GM21825 (cell line): ENCODE data around the gene TNFRSF12A.

Source experiments
- ATAC-seq: cut with Tn5 transposase; IDR thresholded peaks from one replicate; pipeline ENCODE4 v1.9.1; 2021; ENCODE audit warnings: mild to moderate bottlenecking, moderate library complexity; ENCODE audit not compliant: unreplicated experiment

Gene TNFRSF12A

DNA sequence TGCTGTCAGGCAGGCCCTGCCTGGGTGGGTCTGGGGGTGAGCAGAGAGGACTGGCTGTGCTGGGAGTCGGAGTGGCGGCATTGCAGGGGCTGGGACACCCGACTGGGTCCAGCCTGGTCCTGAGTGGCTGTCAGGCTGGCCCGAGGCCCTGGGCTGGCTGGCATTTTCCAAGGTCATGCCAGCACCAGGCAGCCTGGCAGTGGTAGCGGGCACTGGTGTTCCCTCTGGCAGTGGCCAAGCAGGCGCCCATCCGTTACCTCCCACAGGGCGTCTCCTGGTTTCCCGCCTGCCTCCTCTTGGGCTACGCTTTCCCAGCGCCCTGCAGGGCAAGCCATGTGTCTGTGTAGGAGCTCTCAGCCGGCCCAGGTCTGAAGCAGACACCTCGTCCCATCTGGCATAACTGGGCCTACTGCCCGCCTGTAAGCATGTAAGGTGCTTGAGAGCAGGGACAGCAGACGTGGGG lies 34.2 kb upstream of the TNFRSF12A start:
- no peak for ATAC-seq

- ATAC-seq, result no peak
Observed at GRCh38 chr16:2986623-2987188, 33.5 kb upstream of the TNFRSF12A start.

GRCh38 chr16:2987286-2987685 lies 32.9 kb upstream of the TNFRSF12A start:
- ATAC-seq, result no peak

- no peak for ATAC-seq
Observed at GRCh38 chr16:2987833-2988232, 32.3 kb upstream of the TNFRSF12A start.

- no peak for ATAC-seq
Observed at GRCh38 chr16:2988590-2989099, 31.5 kb upstream of the TNFRSF12A start.

DNA sequence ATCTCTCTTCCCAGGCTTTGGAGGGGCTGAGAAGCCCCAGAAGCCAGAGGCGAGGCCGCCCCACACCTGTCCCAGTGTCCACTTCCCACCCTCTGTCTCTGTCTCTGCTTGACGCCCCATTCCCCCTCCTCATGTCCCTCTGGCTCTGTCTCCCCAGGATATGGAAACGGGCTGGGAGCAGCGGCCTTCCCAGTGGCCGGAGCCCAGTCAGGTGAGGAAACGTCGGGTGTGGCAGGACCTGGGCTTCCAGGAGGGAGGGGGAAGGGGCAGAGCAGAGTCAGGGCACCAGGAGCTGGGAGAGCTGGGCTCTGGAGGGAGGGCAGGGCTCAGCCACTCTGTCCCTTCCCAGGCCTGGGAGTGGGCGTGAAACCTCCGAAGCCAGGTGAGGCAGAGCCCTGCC lies 29.3 kb upstream of the TNFRSF12A start:
- ATAC-seq, result no peak

DNA sequence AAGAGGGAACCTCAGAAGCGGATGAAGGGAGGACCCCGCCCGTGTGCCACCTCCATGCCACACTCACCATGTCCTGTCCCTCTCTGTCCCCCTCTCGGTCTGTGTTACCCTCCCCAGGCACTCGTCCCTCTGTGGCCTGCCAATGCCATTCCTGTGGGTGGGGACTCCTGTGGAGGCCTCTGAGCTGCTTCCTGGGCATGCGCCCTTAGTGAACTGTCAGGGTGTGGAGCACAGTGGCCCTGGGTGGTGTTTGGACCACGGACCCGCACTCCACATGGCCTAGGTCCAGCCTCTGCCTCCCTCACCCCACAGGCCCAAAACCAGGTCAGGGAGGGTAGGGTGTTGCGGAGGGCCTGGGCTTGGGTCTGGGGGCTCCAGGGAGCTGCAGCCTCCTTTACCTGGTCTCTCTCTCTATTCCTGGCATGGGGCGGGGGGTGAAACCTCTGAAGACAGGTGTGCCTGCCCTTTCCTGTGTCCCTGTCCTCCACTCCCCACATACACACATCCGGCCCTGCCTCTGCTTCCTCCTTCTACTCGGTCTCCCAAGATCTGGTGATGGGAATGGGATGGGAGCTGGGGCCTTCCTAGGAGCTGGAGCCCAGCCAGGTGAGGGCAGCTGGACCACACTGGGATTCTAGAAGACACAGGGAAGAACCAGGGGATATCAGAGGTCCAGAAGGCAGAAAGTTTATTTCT lies 28.5 kb upstream of the TNFRSF12A start:
- no peak for ATAC-seq

DNA sequence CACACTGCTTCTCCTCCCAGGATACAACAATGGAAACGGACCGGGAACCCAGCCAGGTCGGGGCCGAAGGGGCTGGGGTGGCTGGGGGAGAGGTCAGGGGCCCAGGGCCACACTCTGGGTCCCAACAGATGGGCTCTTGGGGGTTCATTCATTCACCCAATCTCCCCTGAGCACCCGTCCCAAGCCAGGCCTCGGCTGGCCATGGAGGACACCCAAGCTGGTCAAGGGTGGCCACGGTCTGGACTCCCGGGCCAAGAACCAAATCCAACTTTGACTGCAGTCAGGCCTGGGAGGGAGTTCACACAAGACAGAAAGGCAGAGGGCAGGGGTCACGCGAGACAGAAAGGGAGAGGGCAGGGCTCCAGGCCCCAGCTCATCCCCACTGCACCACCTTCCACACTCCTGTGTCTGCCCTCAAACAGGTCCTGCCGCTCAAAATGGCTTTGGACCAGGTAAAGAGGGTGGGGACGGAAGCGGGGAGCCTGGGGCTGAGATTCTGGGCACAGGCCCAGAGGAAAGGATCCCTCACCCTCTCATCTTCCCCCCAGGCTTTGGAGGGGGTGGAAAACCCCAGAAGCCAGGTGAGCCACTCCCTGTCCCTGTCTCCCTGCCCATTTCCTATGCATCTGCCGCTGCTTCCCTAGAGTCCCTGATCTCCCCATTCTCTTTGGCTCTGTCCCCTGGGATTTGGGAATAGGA lies 27.6 kb upstream of the TNFRSF12A start:
- ATAC-seq, result no peak

DNA sequence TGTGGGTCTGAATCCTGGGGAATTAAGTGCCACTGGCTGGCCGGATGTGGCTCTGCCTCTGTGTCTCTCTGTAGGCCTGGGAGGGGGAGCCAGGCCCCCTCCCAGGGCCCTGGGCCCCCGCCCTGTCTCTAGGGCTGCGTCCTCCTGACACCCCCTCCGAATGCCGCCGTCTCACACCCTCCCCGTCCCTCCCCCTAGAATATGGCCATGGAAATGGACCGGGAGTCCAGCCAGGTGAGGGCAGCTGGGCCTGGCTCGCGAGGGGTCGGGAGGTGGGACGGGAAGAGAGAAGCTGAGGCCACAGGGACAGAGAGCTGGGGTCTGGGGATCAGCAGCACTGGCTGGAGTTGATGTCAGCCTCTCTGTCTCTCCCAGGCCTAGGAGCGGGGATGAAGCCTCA lies 23.9 kb upstream of the TNFRSF12A start:
- ATAC-seq, result no peak

- ATAC-seq, result no peak
Observed at GRCh38 chr16:2999929-3000328, 20.2 kb upstream of the TNFRSF12A start.

DNA sequence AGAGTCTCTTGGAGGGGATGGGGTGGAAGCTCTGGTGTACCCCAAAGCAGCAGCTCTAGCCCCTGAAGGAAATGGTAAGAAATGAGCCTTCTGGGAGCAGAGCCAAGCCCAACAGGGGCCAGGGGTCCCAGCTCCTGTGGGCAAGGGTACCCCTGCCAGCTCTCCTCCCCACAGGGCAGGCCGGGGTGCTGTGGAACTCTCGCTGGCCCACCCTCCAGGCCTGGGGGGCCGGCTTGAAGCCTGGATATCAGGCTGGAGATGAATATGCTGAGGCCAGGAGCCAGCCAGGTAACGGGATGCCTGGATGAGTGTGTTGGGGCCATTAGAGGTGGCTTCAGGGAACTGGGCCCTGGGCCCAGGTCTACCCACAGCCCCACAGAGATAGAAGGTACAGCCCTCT lies 19.6 kb upstream of the TNFRSF12A start:
- no peak for ATAC-seq

GRCh38 chr16:3001316-3001715 lies 18.9 kb upstream of the TNFRSF12A start:
- ATAC-seq, result no peak

GRCh38 chr16:3003582-3004270 lies 16.4 kb upstream of the TNFRSF12A start:
- ATAC-seq, result peak; percentile 93

DNA sequence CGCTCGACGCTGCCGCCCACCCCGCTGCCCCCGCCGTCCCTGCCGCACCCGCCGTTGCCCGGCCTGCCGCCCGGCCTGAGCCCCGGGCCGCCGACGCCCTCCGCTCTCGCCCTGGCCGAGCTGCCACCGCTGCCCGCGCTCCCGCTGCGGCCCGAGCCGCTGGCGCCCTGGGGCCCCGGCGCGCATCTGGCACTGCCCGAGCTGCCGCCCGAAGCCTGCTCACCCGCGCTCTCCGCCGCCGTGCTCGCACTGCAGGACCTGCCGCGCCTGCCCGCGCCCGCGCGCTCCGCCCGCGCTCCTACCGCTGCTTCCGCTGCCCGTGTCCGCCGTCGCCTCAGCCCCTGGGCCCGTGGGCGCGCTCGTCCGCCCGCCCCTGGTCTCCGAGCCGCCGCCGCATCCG lies 15.8 kb upstream of the TNFRSF12A start:
- peak; percentile 16 for ATAC-seq

DNA sequence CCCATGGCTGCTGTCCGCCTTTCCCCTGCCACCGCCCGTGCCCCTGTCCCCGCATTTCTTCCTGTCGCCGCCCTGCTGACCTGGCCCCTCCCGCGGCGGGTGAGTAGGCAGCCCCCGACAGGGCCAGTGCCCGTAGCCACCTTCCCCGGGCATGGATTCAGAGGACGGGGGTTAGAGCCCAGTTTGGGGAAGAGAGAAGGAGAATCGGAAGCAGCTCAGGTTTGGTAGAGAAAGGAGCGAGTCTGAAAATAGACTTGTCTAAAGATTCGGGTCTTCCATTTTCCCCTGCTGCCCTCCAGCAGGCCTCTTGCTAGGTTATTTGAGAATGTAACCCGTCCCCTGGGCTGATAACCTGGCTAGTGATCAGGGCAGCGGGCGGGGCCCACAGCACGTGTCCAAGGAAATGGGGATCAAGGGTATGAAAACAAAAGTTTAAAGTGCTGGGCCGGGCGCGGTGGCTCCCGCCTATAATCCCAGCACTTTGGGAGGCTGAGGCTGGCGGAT lies 15.3 kb upstream of the TNFRSF12A start:
- ATAC-seq, result no peak

- ATAC-seq, result no peak
Observed at GRCh38 chr16:3007059-3007956, 12.9 kb upstream of the TNFRSF12A start.

- ATAC-seq, result no peak
Observed at GRCh38 chr16:3007957-3008689, 12.0 kb upstream of the TNFRSF12A start.

- ATAC-seq, result no peak
Observed at GRCh38 chr16:3008690-3009037, 11.5 kb upstream of the TNFRSF12A start.

- no peak for ATAC-seq
Observed at GRCh38 chr16:3009568-3010390, 10.4 kb upstream of the TNFRSF12A start.
